Gastrocnemius medialis (tissue), 4 donors: ENCODE data around the gene RO60. TPM values are rescaled to one million over a fixed set of nuclear protein-coding genes. Genes with fewer than 3 reads are reported as not detected.
A peak's percentile ranks its signal among the peaks of the same experiment; 100 is the strongest.

ENCODE experiments used
- ATAC-seq, 2 donors: fragments of 150-250 bp; one replicate each; pipeline ENCODE4 v1.9.1; 2016
- DNase-seq, 2 donors: peaks; one replicate each; pipeline ENCODE4 v3.0.0-alpha.2; 2019
- H3K27ac ChIP-seq, 4 donors: fragments of 200-600 bp; sonication (generic); 1 replicate in 1 of 4; 2 replicates in 3 of 4; pipeline ENCODE4 v1.5.1; 2016 to 2018; ENCODE audit warnings: mild to moderate bottlenecking in 2 of 4, moderate library complexity in 1 of 4
- H3K27me3 ChIP-seq, 3 donors: fragments of 200-600 bp; sonication (generic) in 2 of 3; 1 replicate in 1 of 3; 2 replicates in 2 of 3; pipeline versions ENCODE4 v1.5.1 to v1.6.0; 2016 to 2019; ENCODE audit warnings: mild to moderate bottlenecking in 1 of 3, moderate library complexity in 1 of 3
- H3K36me3 ChIP-seq, 2 donors: fragments of 200-600 bp; sonication (generic) in 1 of 2; one replicate each; pipeline ENCODE4 v1.5.1; 2017 to 2018
- H3K4me1 ChIP-seq, 2 donors: fragments of 200-600 bp; sonication (generic) in 1 of 2; one replicate each; pipeline ENCODE4 v1.5.1; 2016 to 2017; ENCODE audit warnings: mild to moderate bottlenecking in 2 of 2
- H3K4me3 ChIP-seq, 4 donors: fragments of 200-600 bp; sonication (generic) in 3 of 4; 1 replicate in 1 of 4; 2 replicates in 3 of 4; pipeline ENCODE4 v1.5.1; 2016 to 2019; ENCODE audit warnings: mild to moderate bottlenecking in 2 of 4
- H3K9me3 ChIP-seq, 3 donors: fragments of 200-600 bp; sonication (generic) in 2 of 3; 1 replicate in 1 of 3; 2 replicates in 2 of 3; pipeline ENCODE4 v1.5.1; 2016 to 2019
- POLR2A ChIP-seq, 2 donors: fragments of 450-650 bp; IDR thresholded peaks; one replicate each; pipeline ENCODE4 v1.6.1; 2017; ENCODE audit warnings: antibody characterized with exemption in 2 of 2, mild to moderate bottlenecking in 2 of 2, moderate library complexity in 2 of 2
- in situ Hi-C, 4 donors: fragments of 200-750 bp; cut with MboI; loops; one replicate each; pipeline versions ENCODE4 v1.15.0 to v1.8.0; 2017; ENCODE audit warnings: low sequenced_read_pairs in 4 of 4
- intact Hi-C: fragments of 100-400 bp; cut with DNase I; formaldehyde crosslinking; loops from one replicate; pipeline ENCODE4 v1.15.1; 2023; ENCODE audit warnings: low total_unique reads
- total RNA-seq, 4 donors: library from RNA; depleted of rRNA; stranded (reverse); fragments of >200 nt; gene quantifications; one replicate each; pipeline versions ENCODE4 v1.1.0 to v1.2.3, GENCODE V29; 2016
- TF ChIP-seq, protein P1 (sequence below), 5 experiments: fragments of 450-650 bp in 3 of 5; fragments of 200-600 bp in 2 of 5; sonication (generic) in 2 of 5; IDR thresholded peaks in 4 of 5; conservative IDR thresholded peaks in 1 of 5; 1 replicate in 4 of 5; 2 replicates in 1 of 5; pipeline ENCODE4 v1.5.1; 2016 to 2019; ENCODE audit warnings: antibody characterized with exemption in 5 of 5, mild to moderate bottlenecking in 3 of 5, moderate library complexity in 3 of 5

The RO60 gene
- total RNA-seq, 4 donors from 2014 or later = 56.1 to 74.0 (median 58.2) TPM

DNA sequence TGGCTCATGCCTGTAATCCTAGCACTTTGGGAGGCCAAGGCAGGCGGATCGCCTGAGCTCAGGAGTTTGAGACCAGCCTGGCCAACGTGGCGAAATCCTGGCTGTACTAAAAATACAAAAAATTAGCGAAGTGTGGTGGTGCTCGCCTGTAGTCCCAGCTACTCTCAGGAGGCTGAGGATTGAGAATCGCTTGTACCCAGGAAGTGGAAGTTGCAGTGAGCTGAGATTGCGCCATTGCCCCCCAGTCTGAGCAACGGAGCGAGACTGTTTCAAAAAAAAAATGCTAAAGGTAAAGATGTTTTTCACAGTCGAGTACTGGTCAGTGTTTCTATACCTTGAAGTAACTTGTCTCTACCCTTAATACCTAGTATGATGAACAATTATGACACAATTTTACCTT lies 34.7 kb downstream of the RO60 start:
- no peaks in the 10 kb centered on the region for H3K27me3 ChIP-seq
- no peaks in the 10 kb centered on the region for H3K4me1 ChIP-seq
- peaks cover 0 to 70% of the 10 kb centered on the region in 2 donors for H3K36me3 ChIP-seq
- H3K4me3 ChIP-seq = no peak overlapping the region
- no peak for TF ChIP-seq POLR2A (IDR thresholded peaks at IDR 0.05)
- TF ChIP-seq, protein P1, sequence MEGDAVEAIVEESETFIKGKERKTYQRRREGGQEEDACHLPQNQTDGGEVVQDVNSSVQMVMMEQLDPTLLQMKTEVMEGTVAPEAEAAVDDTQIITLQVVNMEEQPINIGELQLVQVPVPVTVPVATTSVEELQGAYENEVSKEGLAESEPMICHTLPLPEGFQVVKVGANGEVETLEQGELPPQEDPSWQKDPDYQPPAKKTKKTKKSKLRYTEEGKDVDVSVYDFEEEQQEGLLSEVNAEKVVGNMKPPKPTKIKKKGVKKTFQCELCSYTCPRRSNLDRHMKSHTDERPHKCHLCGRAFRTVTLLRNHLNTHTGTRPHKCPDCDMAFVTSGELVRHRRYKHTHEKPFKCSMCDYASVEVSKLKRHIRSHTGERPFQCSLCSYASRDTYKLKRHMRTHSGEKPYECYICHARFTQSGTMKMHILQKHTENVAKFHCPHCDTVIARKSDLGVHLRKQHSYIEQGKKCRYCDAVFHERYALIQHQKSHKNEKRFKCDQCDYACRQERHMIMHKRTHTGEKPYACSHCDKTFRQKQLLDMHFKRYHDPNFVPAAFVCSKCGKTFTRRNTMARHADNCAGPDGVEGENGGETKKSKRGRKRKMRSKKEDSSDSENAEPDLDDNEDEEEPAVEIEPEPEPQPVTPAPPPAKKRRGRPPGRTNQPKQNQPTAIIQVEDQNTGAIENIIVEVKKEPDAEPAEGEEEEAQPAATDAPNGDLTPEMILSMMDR (IDR thresholded peaks at IDR 0.05 in 4 of 5, conservative IDR thresholded peaks at IDR 0.05 in 1 of 5) = no peak
- in situ Hi-C loops (no loop called here), intact Hi-C loops (no loop called here)
- no peak overlapping the region for H3K27ac ChIP-seq
- ATAC-seq (no peak), DNase-seq (no peak)
- no peaks in the 10 kb centered on the region for H3K9me3 ChIP-seq

DNA sequence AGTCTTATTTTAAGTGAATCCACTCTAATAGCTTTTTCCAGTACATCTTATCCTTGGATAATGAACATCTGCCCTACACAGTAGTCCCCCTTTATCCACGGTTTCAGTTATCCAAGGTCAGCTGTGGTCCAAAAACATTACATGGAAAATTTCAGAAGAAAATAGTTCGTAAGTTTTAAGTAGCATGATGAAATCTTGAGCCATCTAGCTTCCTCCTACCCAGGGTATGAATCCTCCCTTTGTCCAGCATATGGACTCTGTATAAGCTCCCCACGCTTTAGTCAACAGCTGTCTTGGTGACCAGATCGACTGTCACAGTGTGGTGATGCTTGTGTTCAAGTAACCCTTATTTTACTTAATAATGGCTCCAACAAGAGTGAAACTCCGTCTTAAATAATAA lies 43.2 kb downstream of the RO60 start:
- Histone ChIP-seq H3K27me3 (no peaks in the 10 kb centered on the region), H3K4me1 (peaks cover 15 to 30% of the 10 kb centered on the region in 2 donors), H3K36me3 (peaks cover 0 to 31% of the 10 kb centered on the region in 2 donors), H3K27ac (peak overlapping the region in 1 of 4 donors; percentile 97), H3K4me3 (no peak overlapping the region), H3K9me3 (no peaks in the 10 kb centered on the region)
- ATAC-seq (no peak), DNase-seq (no peak)
- intact Hi-C loops (no loop called here), in situ Hi-C loops (loop anchor here in 2 of 4 donors (25.0 kb wide), 1 partner anchor 290 kb away; the partner anchor contains the start of gene RGS2 (in 2 of the 2))
- no peak for TF ChIP-seq POLR2A (IDR thresholded peaks at IDR 0.05)
- TF ChIP-seq, protein P1 (IDR thresholded peaks at IDR 0.05 in 4 of 5, conservative IDR thresholded peaks at IDR 0.05 in 1 of 5) = no peak

DNA sequence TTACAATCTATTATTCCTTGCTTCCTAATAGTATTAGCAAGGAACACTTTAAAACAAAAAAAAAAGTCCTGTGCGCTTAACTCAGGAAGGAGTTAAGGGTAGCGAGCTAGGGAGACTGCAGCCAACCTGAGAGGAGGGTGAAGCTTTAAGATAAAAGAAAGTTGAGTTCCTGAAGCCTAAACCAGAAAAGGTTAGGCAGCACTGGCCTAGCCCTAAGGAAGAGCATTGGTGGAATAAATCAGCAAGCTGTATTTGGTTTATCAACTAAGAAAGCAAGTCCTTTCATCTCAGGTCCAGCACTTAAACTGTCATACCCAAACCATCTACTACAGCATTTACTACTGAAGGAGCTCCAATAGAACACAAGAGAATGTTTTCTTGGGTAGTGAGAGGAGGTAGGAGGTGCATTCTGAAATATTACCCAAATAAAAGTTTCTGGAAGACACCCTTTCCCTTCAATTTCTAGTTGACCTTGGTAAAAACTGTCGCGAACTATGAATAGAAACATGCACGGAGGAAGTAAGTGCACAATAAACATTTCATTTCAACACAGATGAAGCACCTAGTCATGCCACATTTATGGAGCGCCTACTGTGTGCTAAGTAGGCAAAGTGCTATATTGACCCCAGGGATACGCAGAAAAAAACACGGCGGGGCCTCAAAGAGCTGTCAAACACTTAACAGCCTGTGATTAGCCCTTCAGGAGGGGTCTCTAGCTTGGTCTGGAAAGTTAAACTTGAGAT lies 44.5 kb downstream of the RO60 start:
- Histone ChIP-seq H3K9me3 (no peaks in the 10 kb centered on the region), H3K27me3 (no peaks in the 10 kb centered on the region), H3K4me3 (peak overlapping the region; percentile 60 to 81 (median 70)), H3K4me1 (peaks cover 15 to 30% of the 10 kb centered on the region in 2 donors), H3K36me3 (peaks cover 0 to 18% of the 10 kb centered on the region in 2 donors), H3K27ac (peak overlapping the region; percentile 89 to 97 (median 95))
- no peak for ATAC-seq
- in situ Hi-C loops (loop anchor here in 2 of 4 donors (25.0 kb wide), 1 partner anchor 292 kb away; the partner anchor contains the start of gene RGS2 (in 2 of the 2)), intact Hi-C loops (no loop called here)
- no peak for TF ChIP-seq POLR2A (IDR thresholded peaks at IDR 0.05)
- TF ChIP-seq, protein P1 (IDR thresholded peaks at IDR 0.05 in 4 of 5, conservative IDR thresholded peaks at IDR 0.05 in 1 of 5) = no peak
- DNase-seq = no peak

DNA sequence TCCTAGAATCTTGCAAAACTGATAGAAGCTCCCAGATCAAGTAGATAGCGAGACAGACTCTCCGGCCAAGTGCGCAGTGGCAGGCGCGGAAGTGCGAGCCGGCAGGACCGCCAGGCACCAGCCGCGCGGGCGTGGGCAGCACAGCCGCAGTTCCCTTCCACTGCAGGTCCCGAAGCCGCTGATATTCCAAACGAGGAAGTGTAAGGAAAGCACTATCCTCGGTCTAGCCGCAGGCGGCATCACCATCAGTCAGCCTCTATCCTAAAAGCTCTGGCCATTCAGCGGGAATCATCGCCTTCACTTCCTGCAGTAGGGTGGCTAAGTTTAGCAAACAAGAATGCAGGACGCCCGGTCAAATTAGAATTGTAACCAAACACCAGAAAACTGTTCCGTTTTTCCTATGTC lies 45.1 kb downstream of the RO60 start:
- peak; percentile 33 to 43 for ATAC-seq
- Histone ChIP-seq H3K27me3 (no peaks in the 10 kb centered on the region), H3K36me3 (peaks cover 0 to 12% of the 10 kb centered on the region in 2 donors), H3K9me3 (no peaks in the 10 kb centered on the region), H3K4me3 (peak overlapping the region; percentile 60 to 81 (median 70)), H3K4me1 (peaks cover 15 to 30% of the 10 kb centered on the region in 2 donors), H3K27ac (peak overlapping the region; percentile 89 to 97 (median 95))
- in situ Hi-C loops (loop anchor here in 2 of 4 donors (25.0 kb wide), 1 partner anchor 292 kb away; the partner anchor contains the start of gene RGS2 (in 2 of the 2)), intact Hi-C loops (no loop called here)
- peak in 1 of 2 donors; percentile 30 for DNase-seq
- TF ChIP-seq, protein P1 (IDR thresholded peaks at IDR 0.05 in 4 of 5, conservative IDR thresholded peaks at IDR 0.05 in 1 of 5) = no peak
- TF ChIP-seq POLR2A (IDR thresholded peaks at IDR 0.05) = no peak
